Uterus (tissue), 2 donors: ENCODE results near the gene ZBP1.

ENCODE experiments used
- CTCF ChIP-seq, 4 experiments: fragments of 200-600 bp in 2 of 4; fragments of 450-650 bp in 2 of 4; sonication (generic) in 2 of 4; IDR thresholded peaks; one replicate each; pipeline ENCODE4 v1.5.1; 2016 to 2019; ENCODE audit warnings: antibody characterized with exemption in 4 of 4, mild to moderate bottlenecking in 2 of 4, moderate library complexity in 1 of 4
- POLR2A ChIP-seq, 2 donors: fragments of 450-650 bp; IDR thresholded peaks; one replicate each; pipeline ENCODE4 v1.6.1; 2016; ENCODE audit warnings: antibody characterized with exemption in 2 of 2, mild to moderate bottlenecking in 1 of 2, moderate library complexity in 1 of 2

DNA sequence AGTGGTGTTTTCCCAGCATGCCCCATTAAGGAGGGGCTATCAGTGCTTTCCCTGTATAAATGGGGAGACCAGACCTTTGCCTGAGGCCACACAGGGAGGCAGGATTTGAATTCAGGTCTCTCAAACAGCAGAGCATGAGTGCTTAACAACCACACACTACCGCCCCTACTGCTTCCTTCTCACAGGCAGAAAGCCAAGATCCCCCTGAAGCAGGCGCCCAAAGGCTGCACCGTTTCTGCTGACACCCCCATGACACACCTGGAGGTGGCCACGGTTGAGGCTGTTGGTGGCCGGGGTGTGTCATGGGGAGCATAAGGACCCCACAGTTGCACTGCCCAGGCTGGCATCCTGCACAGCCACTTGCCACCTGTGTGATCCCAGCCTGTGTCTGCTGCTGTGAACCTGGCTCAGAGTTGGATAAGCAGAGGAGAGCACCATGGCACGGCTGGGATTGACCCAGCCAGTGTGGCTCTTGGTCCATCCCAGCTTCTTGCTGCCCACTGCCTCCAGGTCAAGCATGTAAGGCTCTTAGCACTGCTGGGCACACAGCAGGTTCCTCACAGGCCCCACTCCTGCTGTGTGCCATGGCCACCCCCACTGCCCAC lies 31.0 kb downstream of the ZBP1 start:
- no peak for TF ChIP-seq CTCF (IDR thresholded peaks at IDR 0.05)
- TF ChIP-seq POLR2A (IDR thresholded peaks at IDR 0.05), result no peak
